Muscle layer of colon (tissue), 2 donors: ENCODE data around the gene ABHD12.

ENCODE experiments used
- H3K27ac ChIP-seq: one replicate; pipeline ENCODE4 v1.7.0; 2013; ENCODE audit warnings: low read depth, mild to moderate bottlenecking, low read length, moderate library complexity
- H3K27me3 ChIP-seq, 2 donors: one replicate each; pipeline ENCODE4 v1.7.0; 2013; ENCODE audit warnings: low read length in 2 of 2, mild to moderate bottlenecking in 2 of 2; ENCODE audit not compliant: insufficient read depth in 2 of 2, control insufficient read depth in 1 of 2
- H3K36me3 ChIP-seq: one replicate; pipeline ENCODE4 v1.7.0; 2013; ENCODE audit warnings: mild to moderate bottlenecking, low read length; ENCODE audit not compliant: insufficient read depth
- H3K4me1 ChIP-seq: one replicate; pipeline ENCODE4 v1.7.0; 2013; ENCODE audit warnings: mild to moderate bottlenecking, low read length; ENCODE audit not compliant: insufficient read depth
- H3K4me3 ChIP-seq, 2 donors: one replicate each; pipeline ENCODE4 v1.7.0; 2013; ENCODE audit warnings: low read length in 2 of 2, low read depth in 1 of 2, mild to moderate bottlenecking in 1 of 2, moderate library complexity in 1 of 2
- H3K9ac ChIP-seq: one replicate; pipeline ENCODE4 v1.7.0; 2013; ENCODE audit warnings: low read length
- H3K9me3 ChIP-seq: one replicate; pipeline ENCODE4 v1.7.0; 2013; ENCODE audit warnings: mild to moderate bottlenecking, low read length
- donor health status: abdominal sarcoma.
- donor health status: Adenocarcinoma of cecum.

ABHD12 gene

DNA sequence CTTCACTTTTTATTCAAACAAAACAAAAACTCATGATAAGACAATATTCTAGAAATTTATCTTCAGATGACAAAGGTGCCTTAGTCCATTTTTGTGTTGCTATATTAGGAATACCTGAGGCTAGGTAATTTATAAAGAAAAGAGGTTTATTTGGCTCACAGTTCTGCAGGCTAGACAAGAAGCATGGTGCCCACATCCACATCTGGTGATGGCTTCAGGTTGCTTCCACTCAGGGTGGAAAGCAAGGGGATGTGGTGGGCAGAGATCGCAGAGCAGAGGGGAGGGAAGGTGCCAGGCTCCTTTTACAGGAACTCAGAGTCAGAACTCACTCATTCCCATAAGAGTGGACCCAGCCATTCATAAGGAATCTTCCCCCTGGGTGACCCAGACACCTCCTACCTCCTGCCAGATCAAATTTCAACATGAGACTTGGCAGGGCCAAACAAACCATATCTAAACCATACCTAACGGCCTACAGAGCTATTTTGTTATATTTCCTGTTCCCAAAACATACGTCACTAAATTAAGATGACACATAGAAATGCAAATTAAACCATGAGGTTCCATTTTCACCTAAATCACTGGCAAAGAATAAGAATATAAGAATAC lies 26.4 kb downstream of the ABHD12 start:
- Histone ChIP-seq H3K36me3 (no peaks in the 10 kb centered on the region), H3K9me3 (no peaks in the 10 kb centered on the region), H3K27me3 (no peaks in the 10 kb centered on the region), H3K27ac (no peak overlapping the region), H3K4me1 (no peaks in the 10 kb centered on the region), H3K9ac (no peak overlapping the region), H3K4me3 (no peak overlapping the region)

DNA sequence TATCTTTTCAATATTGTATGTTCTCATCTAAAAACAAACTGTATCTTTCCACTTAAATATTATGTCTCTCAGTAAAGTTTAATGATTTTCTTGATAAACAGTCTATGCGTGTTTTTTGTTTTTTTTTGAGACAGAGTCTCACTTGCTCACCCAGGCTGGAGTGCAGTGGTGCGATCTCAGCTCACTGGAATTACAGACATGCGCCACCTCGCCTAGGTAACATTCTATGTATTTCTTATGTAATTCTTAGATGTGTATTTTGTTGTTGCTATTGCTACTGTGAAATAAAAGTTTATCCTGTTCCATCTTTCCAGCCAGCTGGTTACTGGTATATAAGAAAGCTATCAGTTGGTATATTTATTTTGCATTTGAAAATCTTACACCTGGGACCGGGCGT lies 29.4 kb downstream of the ABHD12 start:
- H3K4me1 ChIP-seq = no peaks in the 10 kb centered on the region
- no peaks in the 10 kb centered on the region for H3K27me3 ChIP-seq
- H3K27ac ChIP-seq = no peak overlapping the region
- H3K9ac ChIP-seq = no peak overlapping the region
- H3K4me3 ChIP-seq = no peak overlapping the region
- H3K9me3 ChIP-seq = no peaks in the 10 kb centered on the region
- no peaks in the 10 kb centered on the region for H3K36me3 ChIP-seq

DNA sequence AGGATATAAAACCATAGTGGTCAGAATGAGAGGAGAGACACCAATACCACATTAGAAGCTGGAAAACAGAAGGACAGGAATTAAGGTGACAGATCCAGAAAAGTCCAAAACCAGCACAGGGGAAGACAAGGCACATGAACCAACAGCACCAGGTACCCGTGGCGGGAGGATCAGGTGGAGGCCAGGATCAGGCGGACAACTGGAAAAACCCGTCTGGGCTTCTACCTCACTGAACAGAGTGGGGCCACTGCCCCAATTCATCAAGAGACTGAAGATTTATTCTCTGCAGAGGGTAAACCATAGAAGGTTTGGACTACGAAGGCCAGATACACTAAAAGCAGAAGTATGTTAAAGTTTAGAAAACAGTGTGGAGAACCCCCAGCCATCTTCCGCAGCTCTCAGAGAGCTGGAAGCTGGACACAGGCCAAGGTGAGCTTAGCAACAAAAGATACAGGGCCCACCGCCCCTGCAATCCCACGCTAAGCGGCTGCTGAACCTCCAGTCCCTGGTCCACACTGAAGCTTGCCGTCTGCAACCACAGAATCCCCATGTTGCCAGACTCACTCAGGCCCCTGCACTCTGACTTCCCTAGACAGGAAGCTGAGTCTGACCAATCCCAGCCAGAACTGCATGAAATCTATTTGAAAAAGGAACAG lies 29.9 kb downstream of the ABHD12 start:
- Histone ChIP-seq H3K9ac (no peak overlapping the region), H3K27me3 (no peaks in the 10 kb centered on the region), H3K27ac (no peak overlapping the region), H3K9me3 (no peaks in the 10 kb centered on the region), H3K4me1 (no peaks in the 10 kb centered on the region), H3K36me3 (no peaks in the 10 kb centered on the region), H3K4me3 (no peak overlapping the region)

DNA sequence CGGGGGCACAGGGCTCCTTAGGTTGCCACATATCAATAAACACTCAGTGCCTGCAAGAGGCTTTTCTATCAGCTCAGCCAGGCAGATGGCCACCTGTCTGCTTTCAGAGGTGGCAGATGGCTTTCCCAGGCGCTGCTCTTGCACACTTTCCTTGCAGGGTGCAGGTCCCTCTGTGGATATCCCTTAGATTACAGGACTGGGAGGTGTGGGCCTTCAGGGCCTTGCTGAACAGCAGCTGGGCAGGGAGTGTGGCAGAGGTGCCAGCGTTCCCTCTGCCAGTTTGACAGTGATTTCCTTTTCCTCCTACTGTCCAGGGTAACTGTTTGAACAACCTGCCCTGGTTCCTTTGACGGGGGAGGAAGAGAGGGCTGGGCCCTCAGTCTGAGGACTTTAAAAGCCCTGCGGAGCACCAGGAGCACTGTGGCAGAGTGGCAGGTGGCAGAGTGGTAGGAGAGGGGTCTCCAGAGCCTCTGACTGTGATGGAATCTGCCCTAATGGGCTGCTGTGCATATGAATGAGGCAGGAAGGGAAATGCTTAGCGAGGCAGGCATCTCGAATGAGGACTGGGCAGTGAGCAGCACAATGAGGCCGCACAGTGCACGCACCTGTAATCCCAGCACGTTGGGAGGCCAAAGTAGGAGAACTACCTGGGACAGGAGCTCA lies 34.2 kb downstream of the ABHD12 start:
- no peak overlapping the region for H3K27ac ChIP-seq
- H3K4me3 ChIP-seq = no peak overlapping the region
- peaks cover 26% of the 10 kb centered on the region for H3K4me1 ChIP-seq
- H3K36me3 ChIP-seq = no peaks in the 10 kb centered on the region
- H3K9me3 ChIP-seq = no peaks in the 10 kb centered on the region
- H3K27me3 ChIP-seq = no peaks in the 10 kb centered on the region
- no peak overlapping the region for H3K9ac ChIP-seq

DNA sequence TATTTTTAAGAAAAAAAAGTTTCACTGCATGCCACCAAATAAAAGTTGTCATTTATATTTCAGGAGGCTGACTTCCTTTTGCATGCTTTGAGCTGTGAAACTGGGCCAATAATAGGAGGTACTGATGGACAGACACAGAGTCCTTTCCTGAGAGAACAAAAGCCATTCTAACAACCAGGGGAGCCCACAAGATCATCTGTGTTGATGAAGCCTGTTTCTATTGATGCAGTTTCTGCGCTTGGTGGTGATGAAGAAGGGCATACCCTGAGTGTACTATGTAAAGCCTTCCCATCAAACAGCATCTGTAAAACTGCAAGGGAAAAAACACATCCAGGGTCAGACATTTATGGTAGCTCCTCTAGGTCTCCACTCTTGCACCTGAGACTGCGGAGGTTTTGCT lies 34.8 kb downstream of the ABHD12 start:
- no peaks in the 10 kb centered on the region for H3K9me3 ChIP-seq
- H3K4me1 ChIP-seq = peaks cover 26% of the 10 kb centered on the region
- H3K9ac ChIP-seq = no peak overlapping the region
- no peaks in the 10 kb centered on the region for H3K27me3 ChIP-seq
- no peak overlapping the region for H3K4me3 ChIP-seq
- H3K36me3 ChIP-seq = no peaks in the 10 kb centered on the region
- no peak overlapping the region for H3K27ac ChIP-seq

DNA sequence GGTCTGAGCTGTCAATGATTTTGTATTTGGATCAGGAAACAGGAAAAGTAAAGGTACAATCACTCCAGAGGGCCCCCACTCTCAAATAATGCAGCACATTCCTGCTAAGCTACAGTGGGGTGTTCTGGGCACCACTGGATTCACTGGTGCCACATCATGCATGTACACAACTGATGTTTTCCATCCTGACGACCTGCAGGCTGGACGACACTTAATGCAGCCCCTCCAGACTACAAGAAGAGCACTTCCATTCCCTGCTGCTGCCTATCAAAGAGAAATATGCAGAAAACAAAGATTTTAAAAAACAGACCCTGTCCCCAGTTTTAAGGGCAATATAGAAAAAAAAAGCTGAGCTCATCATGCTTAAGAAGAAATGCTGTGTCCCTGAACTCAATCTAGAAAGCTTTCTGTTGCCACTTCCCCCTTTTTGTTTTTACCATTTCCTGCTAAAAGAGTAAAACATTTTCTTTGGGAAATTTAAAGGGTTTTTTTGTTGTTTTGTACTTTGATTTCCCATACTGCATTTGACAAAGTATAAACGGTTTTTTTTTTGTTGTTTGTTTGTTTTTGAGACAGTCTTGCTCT lies 35.5 kb downstream of the ABHD12 start:
- Histone ChIP-seq H3K27ac (no peak overlapping the region), H3K4me3 (no peak overlapping the region), H3K27me3 (no peaks in the 10 kb centered on the region), H3K4me1 (peaks cover 26% of the 10 kb centered on the region), H3K36me3 (no peaks in the 10 kb centered on the region), H3K9me3 (no peaks in the 10 kb centered on the region), H3K9ac (no peak overlapping the region)

DNA sequence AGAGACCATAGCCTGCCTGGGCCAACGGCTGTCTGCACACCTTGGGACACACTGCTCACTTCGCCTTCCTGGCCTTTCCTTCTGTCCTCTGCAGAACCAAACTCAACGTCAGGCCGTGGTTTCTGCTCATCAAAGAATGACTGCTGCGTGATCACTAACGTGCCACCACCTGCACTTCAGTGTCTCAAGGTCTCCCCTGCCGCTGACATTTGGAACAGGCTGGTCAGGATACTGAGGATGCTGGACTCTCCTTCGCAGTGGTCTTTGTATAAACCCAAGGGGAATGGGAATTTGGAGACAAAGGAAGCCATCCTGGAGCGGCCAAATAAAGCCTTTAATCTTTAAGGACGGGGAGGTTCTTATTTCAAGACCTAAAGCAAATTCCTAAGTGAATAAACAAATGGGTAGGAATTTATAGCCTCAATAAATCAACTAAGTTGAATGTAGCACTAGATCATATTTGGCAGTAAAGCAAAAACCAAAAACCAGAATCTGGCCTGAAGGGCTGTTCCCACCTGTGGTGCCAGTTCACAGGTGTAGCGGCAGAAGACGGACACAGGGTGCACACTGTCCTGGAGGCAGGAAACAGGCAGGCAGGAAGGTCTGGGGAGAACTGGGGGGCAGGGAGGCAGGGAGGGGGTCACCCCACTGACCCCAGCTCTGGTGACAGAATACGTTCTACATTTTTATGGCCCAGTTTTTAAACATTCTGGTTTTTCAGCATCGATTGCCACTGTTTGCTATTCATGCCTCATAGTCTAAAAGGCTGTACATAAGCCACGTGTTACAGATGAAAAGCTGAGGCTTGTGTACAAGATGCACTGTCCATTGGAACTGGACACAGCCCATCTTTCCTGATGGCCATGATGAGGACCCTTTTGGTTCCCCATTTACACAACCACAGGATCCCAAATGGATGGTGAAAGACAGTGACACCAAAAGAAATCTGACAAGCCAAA lies 36.6 kb downstream of the ABHD12 start:
- Histone ChIP-seq H3K27ac (peak overlapping the region; percentile 66), H3K4me1 (peaks cover 26% of the 10 kb centered on the region), H3K27me3 (no peaks in the 10 kb centered on the region), H3K36me3 (no peaks in the 10 kb centered on the region), H3K9ac (no peak overlapping the region), H3K9me3 (no peaks in the 10 kb centered on the region), H3K4me3 (peak overlapping the region in 1 of 2 donors; percentile 2)

DNA sequence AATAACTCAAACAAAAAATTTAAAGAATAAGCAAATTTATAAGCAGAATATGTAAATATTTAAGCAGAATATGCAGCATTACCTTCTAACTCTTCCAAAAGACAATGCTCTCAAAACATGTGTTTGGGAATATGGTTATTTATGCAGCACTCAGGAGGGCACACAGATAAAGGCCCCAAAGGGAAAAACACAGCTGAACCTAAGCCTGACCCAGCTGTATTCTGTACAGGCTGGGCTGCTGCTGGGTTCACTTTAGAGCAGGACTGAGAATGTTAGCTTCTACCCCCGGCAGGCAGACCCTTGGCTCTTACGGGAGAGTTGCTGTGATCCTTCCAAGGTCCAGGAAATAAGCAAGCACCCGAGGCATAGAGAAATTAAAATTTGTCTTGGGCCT lies 37.3 kb downstream of the ABHD12 start:
- peak overlapping the region; percentile 66 for H3K27ac ChIP-seq
- H3K9me3 ChIP-seq = no peaks in the 10 kb centered on the region
- peak overlapping the region in 1 of 2 donors; percentile 2 for H3K4me3 ChIP-seq
- no peaks in the 10 kb centered on the region for H3K27me3 ChIP-seq
- H3K4me1 ChIP-seq = peaks cover 26% of the 10 kb centered on the region
- H3K36me3 ChIP-seq = no peaks in the 10 kb centered on the region
- no peak overlapping the region for H3K9ac ChIP-seq

DNA sequence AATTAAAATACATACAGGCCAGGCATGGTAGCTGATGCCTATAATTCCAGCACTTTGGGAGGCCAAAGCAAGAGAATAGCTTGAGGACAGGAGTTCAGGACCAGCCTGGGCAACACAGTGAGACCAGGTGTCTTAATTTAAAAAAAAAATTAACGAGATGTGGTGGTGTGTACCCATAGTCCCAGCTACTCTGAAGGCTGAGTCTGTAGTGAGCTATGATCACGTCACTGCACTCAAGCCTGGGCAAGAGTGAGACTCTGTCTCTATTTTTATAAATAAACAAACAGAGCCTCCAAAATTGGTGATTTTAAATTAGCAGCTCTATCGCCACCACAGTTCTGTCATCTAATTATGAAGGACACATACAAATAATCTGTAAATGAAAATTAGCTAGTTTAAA lies 37.9 kb downstream of the ABHD12 start:
- peaks cover 26% of the 10 kb centered on the region for H3K4me1 ChIP-seq
- H3K9ac ChIP-seq = no peak overlapping the region
- peak overlapping the region; percentile 52 for H3K27ac ChIP-seq

DNA sequence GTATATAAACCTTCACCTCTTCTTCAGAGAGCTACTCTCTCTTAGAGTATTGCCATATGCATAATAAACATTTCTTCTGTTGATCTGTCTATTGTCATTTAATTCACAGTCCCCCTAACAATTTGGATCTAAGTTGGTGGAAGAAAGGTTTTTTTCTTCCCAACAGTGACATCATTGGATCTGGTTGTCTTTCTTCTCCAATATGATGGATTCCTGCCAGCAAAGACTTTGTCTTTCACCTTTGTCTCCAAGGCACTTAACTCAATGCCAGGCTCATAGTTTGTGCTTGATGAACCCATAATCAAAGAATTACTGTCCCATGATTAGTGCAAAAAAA lies 39.6 kb downstream of the ABHD12 start:
- Histone ChIP-seq H3K9me3 (no peaks in the 10 kb centered on the region), H3K4me1 (peaks cover 26% of the 10 kb centered on the region), H3K4me3 (no peak overlapping the region), H3K36me3 (no peaks in the 10 kb centered on the region), H3K27ac (no peak overlapping the region), H3K9ac (no peak overlapping the region), H3K27me3 (no peaks in the 10 kb centered on the region)

More for the DNA sequence above, 37.9 kb downstream of the ABHD12 start:
- Histone ChIP-seq H3K27me3 (no peaks in the 10 kb centered on the region), H3K9me3 (no peaks in the 10 kb centered on the region), H3K36me3 (no peaks in the 10 kb centered on the region), H3K4me3 (no peak overlapping the region)

DNA sequence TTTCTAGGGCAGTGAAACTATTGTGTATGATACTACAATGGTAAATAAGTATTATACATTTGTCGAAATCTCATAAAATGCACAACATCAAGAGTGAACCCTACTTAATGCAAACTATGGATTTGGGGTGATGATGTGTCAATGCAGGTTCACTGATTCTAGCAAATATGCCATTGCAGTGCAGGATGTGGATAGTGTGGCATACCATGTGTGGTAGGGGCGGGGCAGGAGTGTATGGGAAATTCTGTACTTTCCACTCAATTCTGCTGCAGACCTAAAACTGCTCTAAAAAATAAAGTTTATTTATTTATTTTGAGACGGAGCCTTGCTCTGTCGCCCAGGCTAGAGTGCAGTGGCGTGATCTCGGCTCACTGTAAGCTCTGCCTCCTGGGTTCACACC lies 44.3 kb downstream of the ABHD12 start:
- Histone ChIP-seq H3K36me3 (no peaks in the 10 kb centered on the region), H3K9ac (no peak overlapping the region), H3K9me3 (no peaks in the 10 kb centered on the region), H3K4me1 (no peaks in the 10 kb centered on the region), H3K4me3 (no peak overlapping the region), H3K27me3 (no peaks in the 10 kb centered on the region), H3K27ac (no peak overlapping the region)
